Skeletal muscle cell (primary cell): ENCODE data around the gene DDX51.

Experiments
- DNase-seq: peaks from one replicate; pipeline ENCODE4 v3.0.0-alpha.2; 2010; ENCODE audit warnings: low read depth
- H3K4me3 ChIP-seq: 2 replicates; pipeline ENCODE4 v1.5.1; 2011; ENCODE audit warnings: low read depth, mild to moderate bottlenecking, control low read depth, low read length, moderate library complexity

DDX51 gene

DNA sequence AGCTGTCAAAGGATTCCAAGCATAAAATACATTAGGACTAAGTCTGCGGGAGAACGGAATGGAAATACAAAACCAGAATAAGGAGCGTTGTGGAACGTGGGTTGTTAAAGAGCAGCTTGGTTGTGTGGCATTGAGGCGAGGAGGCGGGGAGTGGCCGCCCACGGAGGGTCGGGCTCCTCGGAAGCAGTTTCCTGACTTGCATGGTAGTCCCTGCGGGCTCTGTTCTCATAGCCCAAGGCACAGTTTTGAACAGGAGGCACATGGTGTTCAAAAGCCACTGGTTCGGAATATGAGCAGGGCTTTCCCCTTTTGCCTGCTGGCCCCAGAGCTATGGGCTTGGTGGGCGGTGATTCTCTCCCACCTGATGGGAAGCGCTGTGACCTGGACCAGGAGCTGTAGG lies 12.2 kb downstream of the DDX51 start:
- DNase-seq = no peak
- no peak overlapping the region for H3K4me3 ChIP-seq

DNA sequence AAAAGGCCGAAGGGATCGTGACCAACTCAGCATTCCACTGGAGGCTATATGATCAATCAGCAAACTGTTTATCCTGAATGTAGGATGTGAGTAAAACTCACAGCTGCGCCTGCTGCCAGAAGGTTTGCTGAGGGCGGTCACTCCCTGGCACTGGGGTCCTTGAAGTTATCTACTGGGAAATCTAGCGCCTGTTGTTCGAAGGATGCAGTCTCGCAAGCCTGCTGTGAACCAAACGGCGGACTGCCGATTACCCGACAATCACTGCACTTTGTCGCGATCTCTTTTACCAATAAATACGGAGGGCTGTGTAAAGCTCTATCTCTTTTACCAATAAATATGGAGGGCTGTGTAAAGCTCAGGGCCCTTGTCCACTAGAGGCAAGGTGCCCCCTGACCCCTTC lies 12.9 kb downstream of the DDX51 start:
- no peak for DNase-seq
- no peak overlapping the region for H3K4me3 ChIP-seq

DNA sequence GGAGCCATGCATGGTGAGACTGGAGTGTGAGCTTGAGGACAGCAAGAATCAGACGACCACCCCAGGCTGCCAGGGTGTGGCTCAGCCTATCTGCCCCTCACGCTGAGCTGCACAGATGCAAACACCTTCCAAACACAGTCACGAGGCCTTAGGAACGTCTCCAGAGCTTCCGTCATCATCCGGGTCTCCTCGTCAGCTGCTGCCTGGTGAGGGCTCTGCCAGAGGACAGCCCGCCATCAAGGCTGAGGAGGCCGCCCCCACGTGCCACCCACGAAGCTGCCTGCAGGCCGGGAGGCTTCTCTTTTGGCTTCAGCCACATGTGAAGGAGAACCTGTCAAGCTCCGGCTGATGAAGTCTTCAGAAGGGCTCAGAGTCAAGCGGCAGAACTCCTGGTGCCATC lies 13.4 kb downstream of the DDX51 start:
- no peak for DNase-seq
- H3K4me3 ChIP-seq = no peak overlapping the region

DNA sequence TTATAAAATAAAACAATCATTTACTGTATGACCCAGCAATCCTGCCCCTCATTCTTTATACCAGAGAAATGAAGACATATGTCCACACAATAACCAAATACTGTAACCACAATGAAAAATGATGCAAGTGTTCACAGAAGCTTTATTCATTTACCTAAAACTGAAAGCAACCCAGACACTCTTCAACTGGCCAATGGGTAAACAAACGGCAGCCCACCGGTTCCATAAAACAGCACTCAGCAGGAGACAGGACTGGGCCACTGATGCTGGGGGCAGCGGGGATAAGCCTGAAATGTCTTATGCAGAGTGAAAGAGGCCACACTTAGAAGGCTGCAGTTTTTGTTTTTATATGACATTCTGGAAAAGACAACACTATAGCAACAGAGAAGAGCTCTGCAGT lies 15.1 kb downstream of the DDX51 start:
- no peak for DNase-seq
- no peak overlapping the region for H3K4me3 ChIP-seq

DNA sequence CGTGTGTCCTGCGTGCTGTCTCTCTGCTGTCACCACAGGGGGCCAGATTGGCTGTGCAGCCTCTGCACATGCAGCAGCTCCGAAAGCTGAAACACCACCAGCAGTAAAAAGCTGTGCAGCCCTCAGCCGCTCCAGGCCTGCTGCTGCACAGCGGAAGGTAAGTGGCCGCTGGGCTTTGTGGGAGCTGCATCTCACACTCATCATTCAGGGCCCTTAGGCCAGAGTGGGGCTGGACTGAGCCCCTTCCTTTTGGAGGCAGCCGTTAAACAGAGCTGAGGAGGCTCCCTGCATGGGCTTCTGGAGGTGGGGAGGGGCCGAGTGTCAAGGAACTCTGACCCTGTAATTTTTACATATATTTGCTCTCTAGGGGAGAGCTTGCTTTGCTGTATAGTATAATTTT lies 17.1 kb downstream of the DDX51 start:
- no peak overlapping the region for H3K4me3 ChIP-seq
- DNase-seq = no peak

DNA sequence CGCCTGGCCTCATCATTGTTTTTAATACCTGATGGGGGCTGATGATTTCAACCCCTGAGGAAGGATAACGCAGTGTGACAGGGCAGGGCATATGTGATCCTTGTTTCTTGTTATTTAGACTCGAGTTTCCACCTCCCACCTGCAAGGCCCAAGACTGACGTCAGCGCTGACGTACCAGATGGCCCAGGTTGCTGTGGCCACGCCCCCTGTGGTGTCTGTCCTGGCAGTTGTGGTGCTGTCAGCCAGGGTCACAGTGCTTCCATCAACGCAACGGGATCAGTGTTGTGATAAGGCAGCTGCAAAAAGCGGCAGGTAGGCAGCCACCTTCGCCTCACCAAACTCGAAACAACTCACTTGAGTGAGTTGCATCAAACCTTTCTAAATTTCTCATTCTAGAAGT lies 18.4 kb downstream of the DDX51 start:
- H3K4me3 ChIP-seq = no peak overlapping the region
- no peak for DNase-seq

DNA sequence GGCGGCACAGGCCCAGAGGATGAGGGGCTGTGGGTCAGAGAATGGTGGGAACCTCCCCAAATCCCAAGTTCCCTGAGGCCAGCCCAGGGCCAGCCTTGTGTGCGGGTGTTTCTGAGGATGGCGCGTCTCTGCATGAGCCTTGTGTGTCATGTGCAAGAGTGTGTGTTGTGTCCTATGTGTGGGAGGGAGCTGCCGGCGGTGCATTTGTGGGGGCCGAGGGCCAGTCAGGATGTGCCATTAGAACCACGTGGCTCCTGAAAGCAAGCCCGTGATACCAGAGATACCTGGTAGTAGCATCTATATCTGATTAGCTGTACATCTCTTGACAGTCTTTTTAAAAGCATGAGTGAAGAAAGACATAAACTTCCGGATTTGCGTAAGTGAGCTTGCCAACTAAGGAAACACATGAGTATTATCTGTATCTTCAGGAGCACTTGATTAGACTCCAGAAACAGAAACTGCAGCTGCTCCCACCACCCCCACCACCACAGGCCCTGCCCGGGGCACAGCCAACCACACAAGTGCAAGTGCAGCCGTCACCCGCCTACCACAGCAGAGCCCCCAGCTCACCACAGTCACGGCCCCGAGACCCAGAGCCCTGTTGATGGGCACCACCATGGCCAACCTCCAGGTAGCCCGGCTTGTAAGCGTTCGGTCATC lies 19.2 kb downstream of the DDX51 start:
- no peak for DNase-seq

DNA sequence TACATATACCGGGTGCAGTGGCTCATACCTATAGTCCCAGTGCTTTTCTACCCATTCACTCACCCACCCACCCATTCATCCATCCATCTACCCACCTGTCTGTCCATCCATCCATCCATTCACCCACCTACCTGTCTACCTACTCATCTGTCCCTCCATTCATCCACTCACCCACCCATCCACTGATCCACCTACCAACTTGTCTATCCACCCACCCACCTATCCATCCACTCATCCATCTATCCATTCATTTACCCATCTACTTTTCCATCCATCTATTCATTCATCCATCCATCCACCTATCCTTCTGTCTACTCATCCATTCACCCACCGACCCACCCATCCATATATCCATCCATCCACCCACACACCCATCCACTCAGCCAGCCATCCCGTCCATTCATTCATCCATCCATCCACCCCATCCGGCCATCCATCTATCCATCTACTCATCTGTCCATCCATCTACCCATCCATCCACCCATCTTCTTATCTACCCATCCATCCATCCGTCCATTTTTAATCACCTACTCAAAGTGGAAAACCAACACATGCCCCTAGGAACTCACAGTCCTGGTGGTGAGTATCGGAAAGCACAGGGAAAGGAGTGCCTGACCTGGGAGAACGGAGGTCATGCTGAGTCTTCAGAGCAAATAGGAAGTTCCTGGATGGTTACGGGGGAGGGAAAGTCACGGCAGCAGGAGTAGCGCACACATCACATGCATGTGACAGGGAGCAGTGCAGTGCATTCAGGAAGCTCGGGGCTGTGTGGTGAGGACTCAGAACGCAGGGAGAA lies 20.0 kb downstream of the DDX51 start:
- DNase-seq = no peak
- H3K4me3 ChIP-seq = no peak overlapping the region

More for the DNA sequence above, 19.2 kb downstream of the DDX51 start:
- H3K4me3 ChIP-seq = no peak overlapping the region

DNA sequence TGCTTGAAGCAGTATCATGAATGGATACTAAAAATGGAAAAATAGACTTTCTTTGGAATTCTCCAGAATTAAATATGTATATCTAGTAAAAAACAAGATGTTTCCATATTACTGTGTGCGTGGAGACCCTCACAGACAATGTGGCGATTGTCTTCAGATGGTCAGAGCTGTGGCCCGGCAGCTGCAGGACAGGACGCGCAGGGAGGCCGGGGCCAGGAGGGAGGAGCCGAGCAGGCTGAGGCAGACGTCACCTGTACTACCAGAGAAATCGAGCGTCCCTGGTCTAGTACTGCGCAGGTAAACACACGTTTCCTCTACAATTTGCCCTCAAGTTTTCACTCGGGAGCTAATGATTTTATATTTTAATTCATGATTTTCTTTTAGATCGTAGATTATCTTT lies 22.8 kb downstream of the DDX51 start:
- no peak for DNase-seq
- H3K4me3 ChIP-seq = no peak overlapping the region

DNA sequence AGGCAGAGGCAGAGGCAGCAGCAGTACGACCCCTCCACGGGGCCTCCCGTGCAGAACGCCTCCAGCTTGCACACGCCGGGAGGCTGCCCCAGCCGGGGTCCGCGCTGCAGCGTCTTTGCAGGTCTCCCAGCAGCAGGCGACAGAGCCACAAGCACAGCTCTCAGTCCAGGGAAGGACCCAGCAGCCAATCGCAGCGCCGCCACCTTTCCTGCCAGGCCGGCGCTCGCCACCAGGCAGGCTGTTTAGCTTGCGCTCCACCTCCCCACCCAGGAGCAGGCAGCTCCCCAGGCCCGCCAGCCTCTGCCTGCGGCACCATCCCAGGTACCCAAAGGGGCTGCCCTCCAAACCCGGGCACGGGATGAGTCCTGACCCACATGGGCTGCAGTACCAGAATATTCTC lies 25.2 kb downstream of the DDX51 start:
- no peak for DNase-seq
- no peak overlapping the region for H3K4me3 ChIP-seq

DNA sequence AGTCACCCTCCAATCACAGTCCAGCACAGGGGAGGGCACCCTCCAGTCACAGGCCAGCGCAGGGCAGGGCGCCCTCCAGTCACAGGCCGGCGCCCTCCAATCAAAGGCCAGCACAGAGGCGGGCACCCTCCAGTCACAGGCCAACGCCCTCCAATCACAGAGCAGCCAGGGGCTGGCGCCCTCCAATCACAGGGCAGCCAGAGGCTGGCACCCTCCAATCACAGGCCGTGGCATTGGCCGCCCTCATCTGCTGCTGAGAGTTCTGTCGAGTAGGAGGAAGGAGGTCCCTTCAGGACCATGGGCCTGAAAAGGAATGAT lies 26.6 kb downstream of the DDX51 start:
- H3K4me3 ChIP-seq = no peak overlapping the region
- DNase-seq = no peak

DNA sequence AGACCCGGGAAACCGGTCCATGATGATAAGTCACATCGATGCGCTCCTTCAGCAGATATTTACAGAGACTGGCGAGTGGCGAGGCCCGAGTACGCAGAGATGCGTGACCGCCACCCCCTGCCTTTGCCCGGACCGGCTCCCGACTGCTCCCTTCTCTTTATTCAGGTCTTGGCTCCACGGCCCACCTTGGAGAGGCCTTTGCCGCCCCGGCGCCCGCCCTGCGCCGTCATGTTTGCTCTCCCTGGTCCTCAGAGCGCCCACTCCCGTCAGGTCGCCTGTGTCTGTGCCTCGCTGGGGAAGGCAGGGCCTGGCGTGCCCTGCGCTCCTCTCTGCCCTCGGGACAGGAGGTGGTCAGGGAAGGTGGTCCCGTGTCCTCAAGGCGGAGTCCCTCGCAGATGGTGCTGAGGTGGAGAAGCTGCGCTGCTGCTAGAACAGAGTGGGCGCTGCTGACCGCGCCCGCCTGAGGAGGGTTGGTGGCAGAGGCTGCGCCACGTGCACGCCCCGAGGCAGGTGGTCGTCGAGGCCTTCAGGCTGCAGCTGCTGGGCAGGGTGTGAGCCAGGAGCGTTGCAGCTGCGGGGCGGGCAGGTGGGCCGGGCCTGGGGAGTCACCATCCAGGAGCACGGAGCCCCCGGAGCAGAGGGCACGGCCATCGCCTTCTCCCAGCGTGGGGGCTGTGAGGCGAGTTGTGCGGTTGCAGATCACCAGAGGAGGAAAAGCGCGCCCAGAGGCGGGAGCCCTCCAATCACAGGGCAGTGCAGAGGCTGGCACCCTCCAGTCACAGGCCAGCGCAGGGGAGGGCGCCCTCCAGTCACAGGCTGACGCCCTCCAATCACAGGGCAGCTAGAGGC lies 27.2 kb downstream of the DDX51 start:
- DNase-seq = no peak
- no peak overlapping the region for H3K4me3 ChIP-seq

DNA sequence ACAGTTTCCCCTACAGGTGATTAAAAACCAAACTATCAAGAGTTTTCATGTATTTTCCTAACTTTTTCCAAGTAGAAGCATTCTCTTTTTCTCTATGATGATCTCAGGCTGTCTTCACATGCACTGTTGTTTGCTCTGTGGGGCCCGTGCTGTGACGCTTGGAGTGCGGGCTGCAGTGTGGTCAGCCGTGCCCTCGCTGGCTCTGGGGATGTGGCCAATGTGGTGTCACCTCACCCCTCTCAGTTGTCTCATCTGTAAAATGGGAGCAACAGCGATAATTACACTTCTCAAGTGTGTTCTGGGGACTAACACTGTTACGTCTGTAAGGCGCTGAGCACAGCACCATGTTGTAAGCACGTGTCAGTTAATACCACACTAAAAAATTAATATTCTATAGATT lies 28.6 kb downstream of the DDX51 start:
- H3K4me3 ChIP-seq = no peak overlapping the region
- DNase-seq = no peak

DNA sequence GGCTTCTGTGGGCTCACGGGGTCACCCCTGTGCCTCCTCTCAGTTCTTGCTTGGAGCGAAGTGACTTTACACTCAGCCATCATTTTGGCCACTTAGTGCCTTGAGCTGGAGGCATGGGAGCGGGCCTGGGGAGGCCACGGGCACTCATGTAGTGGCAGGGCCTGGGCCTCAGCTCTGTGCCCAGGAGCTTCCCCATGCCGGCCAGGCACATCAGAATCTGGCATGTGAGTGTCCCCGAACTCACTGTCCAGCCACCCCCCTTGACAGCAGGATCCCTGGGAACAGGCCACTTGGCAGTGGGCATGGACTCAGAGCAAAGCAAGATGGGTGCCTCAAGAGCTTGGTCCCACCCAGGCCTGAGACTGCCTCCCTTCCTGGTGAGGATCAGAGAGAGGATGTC lies 29.5 kb downstream of the DDX51 start:
- no peak overlapping the region for H3K4me3 ChIP-seq
- no peak for DNase-seq

DNA sequence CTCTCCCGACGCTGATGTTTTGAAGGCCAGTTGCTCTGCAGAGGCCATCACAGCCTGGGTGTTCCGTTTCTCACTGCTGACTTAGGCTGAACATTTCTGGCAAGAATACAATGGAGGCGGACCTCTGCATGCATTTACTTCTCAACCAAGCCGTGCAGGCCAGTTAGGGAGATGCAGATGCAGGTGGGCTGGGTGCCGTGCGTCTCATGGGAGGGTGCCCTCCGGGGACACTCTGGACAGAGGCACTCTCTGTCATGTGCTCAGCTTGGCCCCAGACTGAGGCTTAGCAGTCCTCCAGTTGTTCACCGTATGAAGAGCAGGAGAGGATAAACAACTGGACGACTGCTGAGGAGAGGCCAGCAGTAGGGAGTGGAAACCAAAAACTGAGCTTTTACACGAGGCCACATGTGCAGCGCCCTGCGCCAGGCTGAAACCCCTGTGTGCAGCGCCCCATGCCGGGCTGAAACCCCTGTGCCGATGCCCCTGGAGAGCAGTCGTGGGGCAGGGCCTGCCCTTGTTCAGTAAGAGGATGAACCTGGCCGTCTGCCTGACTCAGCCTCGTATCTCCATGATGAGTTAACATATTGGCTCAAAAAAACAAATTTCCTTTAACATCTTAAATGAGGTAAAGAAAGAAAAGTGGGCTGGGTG lies 32.3 kb downstream of the DDX51 start:
- H3K4me3 ChIP-seq = no peak overlapping the region
- no peak for DNase-seq

DNA sequence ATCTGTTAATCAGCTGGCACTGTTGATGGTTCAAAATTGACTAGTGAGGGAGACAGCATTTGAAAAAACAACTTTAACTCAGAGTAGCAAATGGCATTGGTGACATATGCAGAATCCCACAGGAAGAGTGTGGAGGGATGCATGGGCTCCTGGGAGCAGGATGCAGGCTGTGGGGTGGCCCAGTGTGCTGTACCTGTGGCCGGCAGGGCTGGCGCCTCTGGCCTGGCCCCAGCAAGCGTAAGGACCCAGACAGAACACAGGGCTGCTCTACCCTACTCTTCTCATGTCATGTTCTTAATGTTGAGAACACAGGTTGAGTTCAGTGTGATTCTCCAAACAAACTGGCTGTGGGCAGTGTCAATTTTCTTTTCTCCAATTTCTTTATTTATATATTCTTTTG lies 33.4 kb downstream of the DDX51 start:
- H3K4me3 ChIP-seq = no peak overlapping the region
- no peak for DNase-seq

DNA sequence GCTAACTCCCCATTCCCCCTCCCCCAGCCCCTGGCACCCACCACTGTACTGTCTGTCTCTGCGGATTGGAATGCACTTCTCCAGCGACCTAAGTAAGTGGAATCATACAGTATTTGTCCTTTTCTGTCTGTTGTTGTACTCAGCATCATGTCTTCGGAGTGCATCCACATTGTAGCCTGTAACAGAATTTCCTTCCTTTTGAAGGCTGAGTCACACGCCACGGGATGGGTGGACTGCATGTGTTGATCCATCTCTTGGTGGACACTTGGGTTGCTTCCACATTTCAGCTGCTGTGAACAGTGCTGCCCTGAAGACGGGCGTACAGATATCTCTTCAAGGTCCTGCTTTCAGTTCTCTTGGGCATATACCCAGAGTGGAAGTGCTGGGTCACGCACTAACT lies 34.4 kb downstream of the DDX51 start:
- no peak for DNase-seq

DNA sequence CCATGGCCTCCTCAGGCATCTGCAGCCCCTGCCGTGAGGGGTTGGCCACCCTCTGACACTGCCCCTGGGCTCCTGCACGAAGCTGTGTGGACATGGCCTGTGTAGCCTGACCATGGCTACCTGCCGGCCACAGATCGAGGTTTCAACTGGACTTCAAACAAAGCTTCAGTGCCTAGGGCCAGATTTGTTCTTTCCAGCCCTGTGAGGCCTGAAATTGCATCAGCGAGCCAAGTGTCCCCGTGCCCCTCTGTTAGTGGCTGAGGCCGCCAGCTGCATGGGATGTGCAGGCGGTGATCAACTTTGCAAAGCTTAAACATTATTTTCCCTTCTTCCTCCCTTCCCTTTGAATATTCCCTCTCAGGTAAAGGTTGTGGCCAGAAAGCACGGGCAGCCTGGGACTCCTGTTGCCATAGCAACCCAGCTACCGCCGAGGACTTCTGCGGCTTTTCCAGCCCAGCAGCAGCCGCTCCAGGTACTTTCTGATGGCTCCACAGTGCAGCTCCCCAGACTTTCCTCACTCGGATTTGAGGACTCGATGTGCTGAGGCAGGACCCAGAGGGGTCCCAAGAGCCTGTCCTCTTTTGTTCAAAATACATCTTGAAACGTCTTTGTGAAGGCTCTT lies 35.8 kb downstream of the DDX51 start:
- no peak overlapping the region for H3K4me3 ChIP-seq
- no peak for DNase-seq

More for the DNA sequence above, 34.4 kb downstream of the DDX51 start:
- no peak overlapping the region for H3K4me3 ChIP-seq

DNA sequence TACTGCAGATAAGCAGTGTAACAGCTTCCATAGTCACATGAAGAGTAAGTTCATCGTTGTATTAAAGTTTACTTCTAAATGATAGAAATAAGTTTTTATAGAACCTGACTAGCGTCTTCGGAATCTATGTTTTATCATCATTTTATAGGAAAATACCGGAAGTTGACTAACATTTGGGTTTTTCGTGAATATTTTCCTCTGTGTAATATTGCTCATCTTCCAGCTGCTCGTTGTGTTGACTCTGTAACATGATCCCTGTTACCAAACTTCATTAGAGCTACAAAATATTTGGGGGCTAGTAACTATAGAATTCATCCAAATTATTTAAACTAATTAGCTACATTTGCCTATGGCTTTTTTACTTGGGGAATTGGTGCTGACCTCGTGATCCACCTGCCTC lies 37.2 kb downstream of the DDX51 start:
- no peak for DNase-seq
- H3K4me3 ChIP-seq = no peak overlapping the region

DNA sequence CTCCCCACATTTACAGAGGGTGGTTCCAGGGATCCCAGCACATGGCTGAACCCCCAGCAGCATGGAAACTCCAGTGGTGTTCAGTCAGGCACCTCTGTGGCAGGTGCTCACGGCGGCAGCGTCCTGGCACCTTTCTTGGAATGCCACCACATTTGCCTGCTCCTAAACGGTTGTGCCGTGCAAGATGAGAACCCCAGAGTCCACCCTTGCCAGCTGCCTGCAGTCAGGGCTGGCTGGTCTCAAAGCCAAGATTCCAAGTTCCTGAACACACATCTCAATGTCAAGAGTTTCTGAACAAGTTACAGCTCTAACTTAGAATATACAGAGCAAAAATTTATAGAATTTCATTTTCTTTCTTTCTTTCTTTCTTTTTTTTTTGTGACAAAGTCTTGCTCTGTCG lies 38.7 kb downstream of the DDX51 start:
- H3K4me3 ChIP-seq = no peak overlapping the region
- DNase-seq = no peak
